Osteoblast (primary cell): ENCODE results near the gene FRMD4A. TPM values are rescaled to one million over a fixed set of nuclear protein-coding genes. Genes with fewer than 3 reads are reported as not detected.
A peak's percentile ranks its signal among the peaks of the same experiment; 100 is the strongest.
"Not testable (repeated sequence)": the region's sequence is repeated elsewhere in the genome, so short reads cannot be mapped to it uniquely, and the experiment has no call there.

Source experiments
- DNase-seq: peaks from one replicate; pipeline ENCODE4 v3.0.0; 2011; ENCODE audit warnings: low spot score, mixed read lengths; ENCODE audit not compliant: insufficient read length; ENCODE audit errors: missing footprints
- H2AFZ ChIP-seq: 2 replicates; pipeline ENCODE4 v1.6.0; 2011; ENCODE audit warnings: mild to moderate bottlenecking, low read length
- H3K27ac ChIP-seq: 2 replicates; pipeline ENCODE4 v1.5.1; 2011; ENCODE audit warnings: mild to moderate bottlenecking, low read depth, low read length, moderate library complexity
- H3K27me3 ChIP-seq: 2 replicates; pipeline ENCODE4 v1.6.0; 2012; ENCODE audit warnings: mild to moderate bottlenecking, control low read depth, inconsistent platforms, low read length, moderate library complexity; ENCODE audit not compliant: insufficient read depth
- H3K36me3 ChIP-seq: 2 replicates; pipeline ENCODE4 v1.5.1; 2011; ENCODE audit warnings: mild to moderate bottlenecking, low read length, control low read depth, moderate library complexity; ENCODE audit not compliant: insufficient read depth
- H3K4me1 ChIP-seq: 2 replicates; pipeline ENCODE4 v1.5.1; 2011; ENCODE audit warnings: mild to moderate bottlenecking, low read length, control low read depth, moderate library complexity; ENCODE audit not compliant: insufficient read depth
- H3K4me2 ChIP-seq: 2 replicates; pipeline ENCODE4 v1.6.0; 2011; ENCODE audit warnings: mild to moderate bottlenecking, low read length; ENCODE audit not compliant: insufficient read depth
- H3K4me3 ChIP-seq: fragments of 200-600 bp; sonication (generic); 3 replicates; pipeline ENCODE4 v1.5.1; 2012; ENCODE audit warnings: mild to moderate bottlenecking, low read length, inconsistent platforms; ENCODE audit not compliant: insufficient read depth
- H3K79me2 ChIP-seq: 2 replicates; pipeline ENCODE4 v1.6.0; 2012; ENCODE audit warnings: mild to moderate bottlenecking, low read length, control low read depth, inconsistent platforms; ENCODE audit not compliant: insufficient read depth
- H3K9me3 ChIP-seq: 2 replicates; pipeline ENCODE4 v1.5.1; 2011; ENCODE audit warnings: low read depth, low read length, control low read depth
- H4K20me1 ChIP-seq: 2 replicates; pipeline ENCODE4 v1.6.0; 2012; ENCODE audit warnings: mild to moderate bottlenecking, low read length, control low read depth; ENCODE audit not compliant: insufficient read depth
- CTCF ChIP-seq: IDR thresholded peaks from 2 replicates; pipeline ENCODE4 v1.5.1; 2011; ENCODE audit warnings: mild to moderate bottlenecking, low read depth, low read length, moderate library complexity; ENCODE audit errors: extremely low read depth
- total RNA-seq: library from RNA; depleted of rRNA; stranded (reverse); fragments of >200 nt; gene quantifications from 2 replicates; pipeline ENCODE4 v1.2.3, GENCODE V29; 2012

Gene FRMD4A
- total RNA-seq, 1 donor = 41.3 TPM

- no peak for TF ChIP-seq CTCF
- Histone ChIP-seq H3K4me2 (peak overlapping the region; percentile 74), H3K79me2 (no peaks in the 10 kb centered on the region), H3K27ac (peak overlapping the region; percentile 97), H3K36me3 (no peaks in the 10 kb centered on the region), H2AFZ (peak overlapping the region; percentile 54), H3K27me3 (no peaks in the 10 kb centered on the region), H3K9me3 (peaks cover 5% of the 10 kb centered on the region), H4K20me1 (no peaks in the 10 kb centered on the region), H3K4me1 (peaks cover 25% of the 10 kb centered on the region), H3K4me3 (peak overlapping the region; percentile 42)
- DNase-seq = peak; percentile 92
These were observed 256.5 kb downstream of the FRMD4A start for GRCh38 chr10:14074062-14074884.

DNA sequence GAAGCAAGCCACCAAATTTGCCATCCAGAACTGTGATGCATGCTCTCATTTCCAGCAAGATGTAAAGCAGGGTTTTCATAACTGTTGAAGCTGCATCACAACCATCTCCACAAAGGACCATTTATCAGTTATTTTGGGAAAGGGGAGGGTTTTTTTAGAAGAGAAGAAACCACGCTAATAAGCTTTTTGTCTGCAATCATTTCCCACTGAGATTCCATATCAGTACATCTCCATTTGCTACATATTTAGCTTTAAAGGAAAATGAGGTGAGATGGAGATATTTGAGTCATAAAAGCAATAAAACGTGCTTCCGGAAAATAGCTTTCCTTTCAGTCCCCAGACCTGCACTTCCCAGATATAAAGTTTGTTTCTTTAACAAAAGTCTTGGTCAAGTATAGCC lies 258.2 kb downstream of the FRMD4A start:
- Histone ChIP-seq H3K27me3 (no peaks in the 10 kb centered on the region), H3K27ac (peak overlapping the region; percentile 97), H3K4me2 (no peak overlapping the region)

GRCh38 chr10:14071956-14072355 lies 258.8 kb downstream of the FRMD4A start:
- Histone ChIP-seq H3K27me3 (no peaks in the 10 kb centered on the region), H3K27ac (no peak overlapping the region), H3K4me1 (peaks cover 25% of the 10 kb centered on the region), H3K4me2 (no peak overlapping the region), H3K36me3 (no peaks in the 10 kb centered on the region), H2AFZ (no peak overlapping the region), H3K79me2 (no peaks in the 10 kb centered on the region), H3K4me3 (no peak overlapping the region), H4K20me1 (no peaks in the 10 kb centered on the region), H3K9me3 (no peaks in the 10 kb centered on the region)
- no peak for DNase-seq
- TF ChIP-seq CTCF = no peak

More for the DNA sequence above, 258.2 kb downstream of the FRMD4A start:
- Histone ChIP-seq H3K79me2 (no peaks in the 10 kb centered on the region), H3K4me1 (peaks cover 25% of the 10 kb centered on the region), H3K9me3 (no peaks in the 10 kb centered on the region), H2AFZ (no peak overlapping the region), H4K20me1 (no peaks in the 10 kb centered on the region), H3K4me3 (no peak overlapping the region), H3K36me3 (no peaks in the 10 kb centered on the region)
- no peak for DNase-seq
- TF ChIP-seq CTCF = no peak

DNA sequence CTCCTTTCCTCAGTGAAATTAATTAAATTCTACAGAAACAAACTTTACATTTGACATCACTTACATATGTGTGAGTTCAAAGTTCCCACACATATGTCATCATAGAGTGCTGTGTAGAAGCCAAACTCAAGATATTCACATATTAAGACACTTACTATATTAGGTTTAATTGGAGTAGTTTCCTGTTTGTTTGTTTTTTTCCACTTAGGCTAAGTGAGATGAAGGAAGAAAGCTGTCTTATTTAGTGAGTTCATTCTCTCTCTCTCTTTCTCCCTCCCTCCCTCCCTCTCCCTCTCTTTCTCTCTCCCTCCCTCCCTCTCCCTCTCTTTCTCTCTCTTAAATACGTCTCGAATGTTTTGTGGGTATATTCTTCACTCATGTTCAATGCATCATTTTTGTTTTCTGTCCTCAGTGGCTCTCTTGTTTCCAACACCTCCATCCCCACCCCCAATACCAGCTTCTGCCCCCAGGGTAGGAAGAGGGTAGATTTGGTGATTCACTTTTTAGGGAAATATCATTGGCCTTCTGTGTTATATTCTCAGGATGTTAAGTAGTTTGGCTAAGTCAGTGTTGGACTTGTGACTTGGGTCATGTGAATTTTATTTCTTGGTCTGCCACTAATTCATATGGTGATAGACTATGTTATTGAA lies 262.0 kb downstream of the FRMD4A start:
- H4K20me1 ChIP-seq = no peaks in the 10 kb centered on the region
- no peaks in the 10 kb centered on the region for H3K9me3 ChIP-seq
- no peaks in the 10 kb centered on the region for H3K36me3 ChIP-seq
- H3K4me1 ChIP-seq = peaks cover 23% of the 10 kb centered on the region
- H3K4me3 ChIP-seq = no peak overlapping the region
- DNase-seq = no peak
- H3K4me2 ChIP-seq = no peak overlapping the region
- H2AFZ ChIP-seq = no peak overlapping the region
- no peaks in the 10 kb centered on the region for H3K79me2 ChIP-seq
- H3K27me3 ChIP-seq = no peaks in the 10 kb centered on the region
- TF ChIP-seq CTCF = no peak
- no peak overlapping the region for H3K27ac ChIP-seq

GRCh38 chr10:14067638-14068037 lies 263.1 kb downstream of the FRMD4A start:
- not testable (repeated sequence) for DNase-seq, H3K79me2 ChIP-seq, H2AFZ ChIP-seq, H3K27me3 ChIP-seq, H4K20me1 ChIP-seq, H3K4me3 ChIP-seq, H3K27ac ChIP-seq, H3K36me3 ChIP-seq, H3K9me3 ChIP-seq, H3K4me2 ChIP-seq
- peaks cover 21% of the 10 kb centered on the region for H3K4me1 ChIP-seq
